NB4 (cell line): ENCODE measurements around the gene GTF2A2.
A peak's percentile ranks its signal among the peaks of the same experiment; 100 is the strongest.
"Not testable (repeated sequence)": the region's sequence is repeated elsewhere in the genome, so short reads cannot be mapped to it uniquely, and the experiment has no call there.

Experiments used
- DNase-seq: peaks from one replicate; pipeline ENCODE4 v3.0.0; 2010; ENCODE audit warnings: low read depth
- H3K4me3 ChIP-seq: one replicate; pipeline ENCODE4 v1.5.1; 2011; ENCODE audit warnings: mild to moderate bottlenecking, low read depth, low read length, moderate library complexity
- CTCF ChIP-seq: IDR thresholded peaks from one replicate; pipeline ENCODE4 v1.5.1; 2012; ENCODE audit warnings: low read depth, low read length
- MAX ChIP-seq: IDR thresholded peaks from 2 replicates; pipeline ENCODE4 v1.6.1; 2011; ENCODE audit warnings: low read depth, low read length
- MYC ChIP-seq: IDR thresholded peaks from 2 replicates; pipeline ENCODE4 v1.6.1; 2011; ENCODE audit warnings: low read depth, low read length
- POLR2A ChIP-seq: IDR thresholded peaks from 2 replicates; pipeline ENCODE4 v1.6.1; 2011; ENCODE audit warnings: mild to moderate bottlenecking; ENCODE audit not compliant: insufficient read length; ENCODE audit errors: extremely low read depth

Gene GTF2A2

GRCh38 chr15:59656897-59657634 is at the start of gene GTF2A2:
Gene GTF2A2 (minus strand): TSS chr15:59657515. CDS start chr15:59652277, 5,238 bp downstream.
- peak within 1 kb of the TSS; percentile 93 for H3K4me3 ChIP-seq
- TF ChIP-seq MYC (peak; percentile 67; the same call in 1 of the 2 replicates), POLR2A (peak; percentile 86), MAX (peak; percentile 65), CTCF (no peak)
- peak; percentile 97 for DNase-seq

GRCh38 chr15:59703979-59704796 is 46.9 kb upstream of the GTF2A2 start:
- no peak for DNase-seq
- TF ChIP-seq CTCF (no peak), POLR2A (no peak), MAX (no peak), MYC (no peak)
- no peak overlapping the region for H3K4me3 ChIP-seq

- no peak overlapping the region for H3K4me3 ChIP-seq
- no peak for TF ChIP-seq MYC
- TF ChIP-seq CTCF: no peak
- no peak for TF ChIP-seq POLR2A
- TF ChIP-seq MAX: no peak
- no peak for DNase-seq
Measured at GRCh38 chr15:59702351-59702750, 45.0 kb upstream of the GTF2A2 start.

- DNase-seq: no peak
- no peak overlapping the region for H3K4me3 ChIP-seq
- TF ChIP-seq POLR2A (no peak), MYC (no peak), CTCF (no peak), MAX (no peak)
Measured at GRCh38 chr15:59701880-59702279, 44.6 kb upstream of the GTF2A2 start.

GRCh38 chr15:59699810-59700431 is 42.6 kb upstream of the GTF2A2 start:
- TF ChIP-seq POLR2A: no peak
- TF ChIP-seq MAX: no peak
- no peak for TF ChIP-seq MYC
- TF ChIP-seq CTCF: no peak
- H3K4me3 ChIP-seq: no peak overlapping the region
- no peak for DNase-seq

- DNase-seq: peak; percentile 62
- H3K4me3 ChIP-seq: not testable (repeated sequence)
Measured at GRCh38 chr15:59698065-59698464, 40.8 kb upstream of the GTF2A2 start.
